Bladder microvascular endothelial cell (primary cell): ENCODE measurements around the gene PHAF1. TPM values are rescaled to one million over a fixed set of nuclear protein-coding genes. Genes with fewer than 3 reads are reported as not detected.

Experiments used
- total RNA-seq: library from RNA; depleted of rRNA; stranded (reverse); fragments of >200 nt; gene quantifications from 2 replicates; pipeline ENCODE4 v1.2.3, GENCODE V29; 2014

Gene PHAF1
- 7.9 and 22.1 TPM in 2 replicates for total RNA-seq

GRCh38 chr16:67109407-67110135 is at the start of gene PHAF1:
TSS of gene PHAF1 (plus strand) at chr16:67109941. CDS start at chr16:67110176, 235 bp downstream.

DNA sequence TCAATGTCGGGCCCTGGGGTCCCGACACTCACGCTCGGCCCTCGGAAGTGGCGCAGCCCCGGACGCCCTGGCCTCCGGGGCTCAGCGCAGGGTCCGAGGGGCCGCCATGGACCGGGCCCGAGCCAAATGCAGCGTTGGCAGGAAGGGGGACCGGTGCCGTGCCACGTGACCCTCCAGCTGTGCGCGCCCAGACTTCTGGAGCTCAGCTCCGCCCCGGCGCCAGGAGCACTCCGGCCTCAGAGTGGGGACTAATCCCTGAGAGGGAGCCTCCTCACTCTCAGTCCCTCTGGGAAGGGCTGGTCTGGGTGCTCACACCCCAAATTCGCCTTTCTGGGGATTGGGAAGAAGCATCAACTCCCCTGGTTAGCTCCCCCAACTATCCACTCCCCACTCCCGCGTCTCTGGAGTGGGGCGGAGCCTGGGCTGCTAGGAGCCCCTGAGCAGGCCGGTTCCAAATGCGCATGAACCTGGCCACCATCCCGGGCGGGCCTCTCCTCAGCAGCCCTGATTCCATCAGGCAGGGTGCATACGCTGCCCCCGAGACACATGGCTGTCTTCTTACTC is 41.2 kb downstream of the PHAF1 start, which contains the start of gene B3GNT9:
Gene B3GNT9 (minus strand): TSS at position 166 of the 564 bp plus-strand sequence. CDS start 513 bp downstream, outside the sequence.

DNA sequence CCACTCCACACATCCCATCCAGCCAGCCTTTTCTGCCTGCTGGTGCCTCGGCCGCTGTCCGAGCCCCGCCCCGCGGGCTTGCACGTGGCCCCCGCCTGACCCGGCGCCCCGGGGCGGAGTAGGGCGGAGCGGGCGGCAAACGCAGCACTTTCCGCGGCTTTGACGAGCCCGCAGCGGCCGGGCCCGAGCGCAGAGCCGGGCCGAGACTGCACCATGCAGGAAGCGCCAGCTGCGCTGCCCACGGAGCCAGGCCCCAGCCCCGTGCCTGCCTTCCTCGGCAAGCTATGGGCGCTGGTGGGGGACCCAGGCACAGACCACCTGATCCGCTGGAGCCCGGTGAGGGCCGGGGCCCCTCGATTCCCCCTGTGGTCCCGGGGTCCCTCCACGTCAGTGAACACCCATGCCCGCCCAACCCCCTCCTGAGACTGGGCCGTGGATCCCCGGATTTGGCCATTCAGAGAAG is 54.9 kb downstream of the PHAF1 start, which contains the start of gene HSF4:
Gene HSF4 (plus strand): TSS at position 147 of the 463 bp plus-strand sequence. CDS start 67 bp downstream, at position 214.

DNA sequence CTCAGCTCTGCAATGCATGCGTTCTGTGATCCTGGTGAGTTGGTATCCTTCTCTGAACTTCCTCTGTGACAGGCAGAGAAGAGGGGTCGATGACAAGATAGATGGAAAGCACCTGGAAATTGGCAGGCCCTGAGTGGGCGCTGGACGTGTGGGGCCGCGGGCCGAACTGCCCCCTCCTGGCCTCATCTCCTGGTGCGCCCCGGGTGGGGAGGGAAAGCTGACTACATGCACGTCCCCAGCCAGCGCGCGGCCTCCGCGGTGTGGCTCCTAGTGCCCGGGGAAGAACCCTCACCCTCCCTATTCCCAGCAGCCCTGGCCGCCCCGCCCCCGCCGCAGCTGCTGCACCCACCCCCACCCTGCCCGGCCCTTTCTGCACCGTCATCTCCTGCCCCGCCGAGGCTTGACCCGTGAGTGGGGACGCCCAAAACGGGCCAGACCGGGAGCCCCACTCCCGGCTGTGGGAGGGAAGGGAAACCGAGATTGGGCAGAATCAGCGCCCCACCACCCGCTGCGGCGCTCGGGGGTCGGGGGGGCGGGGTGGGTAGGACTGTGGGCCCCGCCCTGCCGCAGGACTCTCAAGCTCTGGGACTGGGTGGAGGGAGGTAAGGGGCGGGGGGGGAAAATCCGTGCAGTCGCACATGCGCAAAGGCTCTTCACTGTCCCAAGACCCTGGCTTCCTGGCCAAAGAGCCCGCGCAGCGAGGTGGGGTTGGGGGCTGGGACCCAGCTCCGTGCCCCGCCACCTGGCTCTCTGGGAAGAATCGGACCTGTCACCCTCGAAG is 60.6 kb downstream of the PHAF1 start, which contains the start of gene NOL3:
Gene NOL3 (plus strand): TSS at position 371 of the 781 bp plus-strand sequence.

DNA sequence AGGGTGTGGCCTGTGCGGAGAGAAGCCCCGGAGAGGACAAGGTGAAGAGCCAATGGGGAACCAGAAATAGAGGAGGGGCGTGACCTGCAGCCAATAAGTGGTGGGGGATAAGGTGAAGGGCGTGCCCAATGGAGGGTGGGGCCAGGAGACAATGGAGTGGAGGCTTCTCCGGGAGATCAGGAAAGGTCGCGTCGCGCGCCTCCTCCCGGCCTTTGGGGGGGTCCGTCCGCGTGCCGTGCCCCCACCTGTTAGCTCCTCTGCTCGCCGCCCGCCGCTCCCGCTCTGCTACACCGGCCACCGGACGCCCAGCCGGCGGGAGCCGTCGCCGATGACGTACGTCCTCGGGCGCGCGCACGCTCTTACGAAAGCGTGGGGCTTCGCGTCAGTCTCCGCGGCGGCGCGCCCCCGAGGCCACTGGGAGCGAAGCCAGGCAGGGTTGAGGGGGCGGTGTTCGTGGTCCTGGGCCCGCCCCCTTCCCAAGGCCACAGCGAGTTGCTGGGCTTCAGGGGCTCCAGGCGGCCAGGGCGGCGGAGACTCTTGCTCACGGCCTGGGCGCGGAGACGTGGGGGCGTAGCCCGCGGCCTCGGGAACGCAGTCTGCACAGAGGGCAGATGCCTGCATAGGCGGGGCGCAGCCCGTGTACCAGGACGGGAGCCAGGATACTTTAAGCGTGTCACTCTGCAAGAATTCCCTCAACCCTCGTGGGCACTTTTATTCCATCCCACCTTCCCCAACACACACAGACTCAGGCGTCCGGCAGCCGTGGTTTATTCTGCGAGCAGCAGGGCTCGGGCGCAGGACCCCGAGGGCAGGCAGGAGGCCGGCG is 74.1 kb downstream of the PHAF1 start, which contains the start of gene MATCAP1:
Gene MATCAP1 (minus strand): TSS at position 337 of the 826 bp plus-strand sequence. CDS start 3,353 bp downstream, outside the sequence.

GRCh38 chr16:67190041-67190440 is 80.3 kb downstream of the PHAF1 start, which contains the start of gene EXOC3L1:
TSS of gene EXOC3L1 (minus strand) at chr16:67190136. CDS start at chr16:67189676, 460 bp downstream.

DNA sequence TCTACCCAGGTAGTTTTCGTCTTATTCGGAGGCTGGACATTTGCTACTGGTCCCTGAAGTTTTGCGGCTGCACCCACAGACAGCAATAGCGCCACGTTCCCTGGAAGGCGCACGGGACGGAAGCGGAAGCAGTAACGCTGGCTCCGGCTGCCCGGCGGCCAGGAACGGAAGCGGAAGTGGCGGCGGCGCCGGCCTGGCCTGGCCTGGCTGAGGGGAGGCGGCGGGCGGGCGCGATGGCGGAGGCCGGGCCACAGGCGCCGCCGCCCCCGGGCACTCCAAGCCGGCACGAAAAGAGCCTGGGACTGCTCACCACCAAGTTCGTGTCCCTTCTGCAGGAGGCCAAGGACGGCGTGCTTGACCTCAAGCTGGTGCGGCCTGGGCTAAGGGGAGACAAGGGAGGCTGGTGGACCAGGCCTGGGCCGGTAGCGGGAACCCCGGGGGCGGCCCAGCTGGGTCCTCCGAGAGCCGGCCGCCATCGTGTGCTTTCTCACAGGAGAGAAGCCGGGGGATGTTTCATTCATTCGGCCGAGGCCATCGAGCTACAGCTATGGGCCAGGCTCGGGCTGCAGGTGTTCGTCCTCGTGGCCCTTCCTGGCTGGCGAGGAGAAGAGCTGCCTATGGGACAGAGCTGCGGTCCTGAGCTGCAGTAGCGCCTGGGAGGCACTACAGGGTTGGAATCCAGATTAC is 82.4 kb downstream of the PHAF1 start, which contains the start of gene E2F4:
Gene E2F4 (plus strand): TSS at position 161 of the 687 bp plus-strand sequence. CDS start 73 bp downstream, at position 234.

Other genes starting within 250 kb of the PHAF1 start
- 2.6 and 10.6 TPM in 2 replicates for gene PDP2, start 229.4 kb upstream of the PHAF1 start, total RNA-seq
- not detected in 2 replicates for gene CDH16, start 191.1 kb upstream of the PHAF1 start, total RNA-seq
- 1.1 and 2.1 TPM in 2 replicates for gene RRAD, start 184.4 kb upstream of the PHAF1 start, total RNA-seq
- gene CIAO2B, start 175.5 kb upstream of the PHAF1 start, total RNA-seq: 131 and 136 TPM in 2 replicates
- 14.2 and 17.7 TPM in 2 replicates for gene CES2, start 174.4 kb upstream of the PHAF1 start, total RNA-seq
- not detected in 2 replicates for gene CES3, start 148.7 kb upstream of the PHAF1 start, total RNA-seq
- gene CES4A, start 121.4 kb upstream of the PHAF1 start, total RNA-seq: 0.49 and 1.7 TPM in 2 replicates
- 70.4 and 113 TPM in 2 replicates for gene CBFB, start 80.8 kb upstream of the PHAF1 start, total RNA-seq
- gene B3GNT9, start 41.1 kb downstream of the PHAF1 start, total RNA-seq: 1.3 and 4.0 TPM in 2 replicates
- gene TRADD, start 50.0 kb downstream of the PHAF1 start, total RNA-seq: 12.3 and 15.6 TPM in 2 replicates
- 4.6 and 5.0 TPM in 2 replicates for gene FBXL8, start 50.0 kb downstream of the PHAF1 start, total RNA-seq
- gene HSF4, start 54.8 kb downstream of the PHAF1 start, total RNA-seq: 1.9 and 4.0 TPM in 2 replicates
- gene NOL3, start 60.6 kb downstream of the PHAF1 start, total RNA-seq: 6.8 and 13.5 TPM in 2 replicates
- gene MATCAP1, start 74.0 kb downstream of the PHAF1 start, total RNA-seq: 7.8 and 18.3 TPM in 2 replicates
- gene EXOC3L1, start 80.2 kb downstream of the PHAF1 start, total RNA-seq: 12.8 and 28.3 TPM in 2 replicates
- 45.2 and 81.6 TPM in 2 replicates for gene E2F4, start 82.2 kb downstream of the PHAF1 start, total RNA-seq
- gene ELMO3, start 89.2 kb downstream of the PHAF1 start, total RNA-seq: 1.3 and 1.4 TPM in 2 replicates
- gene TMEM208, start 117.2 kb downstream of the PHAF1 start, total RNA-seq: 20.3 and 21.5 TPM in 2 replicates
- gene FHOD1, start 137.5 kb downstream of the PHAF1 start, total RNA-seq: 17.5 and 26.0 TPM in 2 replicates
- gene SLC9A5, start 139.0 kb downstream of the PHAF1 start, total RNA-seq: 0.32 and 0.82 TPM in 2 replicates
- 7.0 and 11.4 TPM in 2 replicates for gene PLEKHG4, start 169.6 kb downstream of the PHAF1 start, total RNA-seq
- 0.16 TPM in 1 of 2 replicates, not detected in the other for gene KCTD19, start 216.8 kb downstream of the PHAF1 start, total RNA-seq
- under 0.01 and 0.38 TPM in 2 replicates for gene LRRC36, start 216.9 kb downstream of the PHAF1 start, total RNA-seq